Skeletal muscle tissue (tissue), 4 donors: Measurements from ENCODE around the gene DNAH12. TPM values are rescaled to one million over a fixed set of nuclear protein-coding genes. Genes with fewer than 3 reads are reported as not detected.
"Not testable (repeated sequence)": the region's sequence is repeated elsewhere in the genome, so short reads cannot be mapped to it uniquely, and the experiment has no call there.

Source experiments
- H3K27ac ChIP-seq: one replicate; pipeline ENCODE4 v1.7.0; 2013; ENCODE audit warnings: mild to moderate bottlenecking, low read depth, low read length, inconsistent platforms
- H3K27me3 ChIP-seq, 3 donors: one replicate each; pipeline ENCODE4 v1.7.0; 2013; ENCODE audit warnings: low read length in 3 of 3; ENCODE audit not compliant: control insufficient read depth in 3 of 3, insufficient read depth in 3 of 3
- H3K36me3 ChIP-seq, 3 donors: one replicate each; pipeline ENCODE4 v1.7.0; 2013; ENCODE audit warnings: low read length in 3 of 3; ENCODE audit not compliant: control insufficient read depth in 3 of 3, insufficient read depth in 3 of 3
- H3K4me1 ChIP-seq, 3 donors: one replicate each; pipeline ENCODE4 v1.7.0; 2013; ENCODE audit warnings: low read length in 3 of 3, mild to moderate bottlenecking in 3 of 3; ENCODE audit not compliant: control insufficient read depth in 3 of 3, insufficient read depth in 3 of 3
- H3K4me3 ChIP-seq, 3 donors: one replicate each; pipeline ENCODE4 v1.7.0; 2013; ENCODE audit warnings: low read length in 3 of 3
- H3K9ac ChIP-seq, 3 donors: one replicate each; pipeline ENCODE4 v1.7.0; 2013; ENCODE audit warnings: low read length in 3 of 3, mild to moderate bottlenecking in 3 of 3, moderate library complexity in 2 of 3, low read depth in 1 of 3
- H3K9me3 ChIP-seq, 3 donors: one replicate each; pipeline ENCODE4 v1.7.0; 2013; ENCODE audit warnings: low read length in 3 of 3; ENCODE audit not compliant: control insufficient read depth in 3 of 3
- total RNA-seq: library from RNA; depleted of rRNA; stranded (reverse); fragments of >200 nt; gene quantifications from one replicate; pipeline ENCODE4 v1.2.3, GENCODE V29; 2014
- donor health status: Osteomylitis.

The DNAH12 gene
- total RNA-seq, 1 donor from 2014 or later, result 0.52 TPM

GRCh38 chr3:57339071-57339642 lies 205.0 kb downstream of the DNAH12 start:
- H3K36me3 ChIP-seq, H3K4me1 ChIP-seq, H3K9ac ChIP-seq, H3K27ac ChIP-seq, H3K4me3 ChIP-seq, H3K9me3 ChIP-seq, H3K27me3 ChIP-seq: not testable (repeated sequence)

GRCh38 chr3:57338272-57339070 lies 205.7 kb downstream of the DNAH12 start:
- not testable (repeated sequence) for H3K36me3 ChIP-seq, H3K4me3 ChIP-seq, H3K27me3 ChIP-seq, H3K4me1 ChIP-seq, H3K9me3 ChIP-seq, H3K9ac ChIP-seq, H3K27ac ChIP-seq

- Histone ChIP-seq H3K9me3 (no peaks in the 10 kb centered on the region), H3K36me3 (no peaks in the 10 kb centered on the region)
These were observed 208.7 kb downstream of the DNAH12 start for GRCh38 chr3:57335283-57335938.

GRCh38 chr3:57331078-57331610 lies 213.0 kb downstream of the DNAH12 start:
- Histone ChIP-seq H3K9ac (no peak overlapping the region), H3K4me3 (no peak overlapping the region), H3K27me3 (no peaks in the 10 kb centered on the region), H3K4me1 (no peaks in the 10 kb centered on the region), H3K27ac (no peak overlapping the region), H3K9me3 (no peaks in the 10 kb centered on the region), H3K36me3 (no peaks in the 10 kb centered on the region)

More at GRCh38 chr3:57335283-57335938, 208.7 kb downstream of the DNAH12 start:
- no peak overlapping the region for H3K27ac ChIP-seq
- no peak overlapping the region for H3K9ac ChIP-seq
- H3K4me1 ChIP-seq, result no peaks in the 10 kb centered on the region
- no peaks in the 10 kb centered on the region for H3K27me3 ChIP-seq
- no peak overlapping the region for H3K4me3 ChIP-seq

GRCh38 chr3:57326498-57326897 lies 217.6 kb downstream of the DNAH12 start:
- H3K9ac ChIP-seq, H3K36me3 ChIP-seq, H3K4me3 ChIP-seq, H3K27ac ChIP-seq, H3K27me3 ChIP-seq, H3K9me3 ChIP-seq, H3K4me1 ChIP-seq: not testable (repeated sequence)

GRCh38 chr3:57314204-57314603 lies 229.9 kb downstream of the DNAH12 start:
- H3K27ac ChIP-seq, result no peak overlapping the region
- H3K9me3 ChIP-seq, result peaks cover 0 to 9% (median 0%) of the 10 kb centered on the region in 3 donors
- no peak overlapping the region for H3K4me3 ChIP-seq
- H3K9ac ChIP-seq, result no peak overlapping the region
- H3K36me3 ChIP-seq, result no peaks in the 10 kb centered on the region
- H3K4me1 ChIP-seq, result no peaks in the 10 kb centered on the region
- no peaks in the 10 kb centered on the region for H3K27me3 ChIP-seq

- H3K36me3 ChIP-seq, result no peaks in the 10 kb centered on the region
- H3K27ac ChIP-seq, result no peak overlapping the region
- no peak overlapping the region for H3K9ac ChIP-seq
- H3K9me3 ChIP-seq, result no peaks in the 10 kb centered on the region
- H3K4me3 ChIP-seq, result no peak overlapping the region
- H3K4me1 ChIP-seq, result no peaks in the 10 kb centered on the region
- H3K27me3 ChIP-seq, result no peaks in the 10 kb centered on the region
These were observed 234.3 kb downstream of the DNAH12 start for GRCh38 chr3:57309769-57310360.

GRCh38 chr3:57303520-57303919 lies 240.6 kb downstream of the DNAH12 start:
- H3K9ac ChIP-seq, H3K4me3 ChIP-seq, H3K27me3 ChIP-seq, H3K36me3 ChIP-seq, H3K27ac ChIP-seq, H3K9me3 ChIP-seq, H3K4me1 ChIP-seq: not testable (repeated sequence)

- H3K27me3 ChIP-seq, result no peaks in the 10 kb centered on the region
- no peaks in the 10 kb centered on the region for H3K4me1 ChIP-seq
- no peak overlapping the region for H3K27ac ChIP-seq
- no peak overlapping the region for H3K4me3 ChIP-seq
- H3K9me3 ChIP-seq, result no peaks in the 10 kb centered on the region
- no peak overlapping the region for H3K9ac ChIP-seq
- H3K36me3 ChIP-seq, result no peaks in the 10 kb centered on the region
These were observed 246.1 kb downstream of the DNAH12 start for GRCh38 chr3:57298041-57298440.
